ENCODE measurements around the gene PLEKHG2. TPM values are rescaled to one million over a fixed set of nuclear protein-coding genes. Genes with fewer than 3 reads are reported as not detected.

Gene PLEKHG2
- total RNA-seq, 1 donor from 2014 or later, result 172 TPM

DNA sequence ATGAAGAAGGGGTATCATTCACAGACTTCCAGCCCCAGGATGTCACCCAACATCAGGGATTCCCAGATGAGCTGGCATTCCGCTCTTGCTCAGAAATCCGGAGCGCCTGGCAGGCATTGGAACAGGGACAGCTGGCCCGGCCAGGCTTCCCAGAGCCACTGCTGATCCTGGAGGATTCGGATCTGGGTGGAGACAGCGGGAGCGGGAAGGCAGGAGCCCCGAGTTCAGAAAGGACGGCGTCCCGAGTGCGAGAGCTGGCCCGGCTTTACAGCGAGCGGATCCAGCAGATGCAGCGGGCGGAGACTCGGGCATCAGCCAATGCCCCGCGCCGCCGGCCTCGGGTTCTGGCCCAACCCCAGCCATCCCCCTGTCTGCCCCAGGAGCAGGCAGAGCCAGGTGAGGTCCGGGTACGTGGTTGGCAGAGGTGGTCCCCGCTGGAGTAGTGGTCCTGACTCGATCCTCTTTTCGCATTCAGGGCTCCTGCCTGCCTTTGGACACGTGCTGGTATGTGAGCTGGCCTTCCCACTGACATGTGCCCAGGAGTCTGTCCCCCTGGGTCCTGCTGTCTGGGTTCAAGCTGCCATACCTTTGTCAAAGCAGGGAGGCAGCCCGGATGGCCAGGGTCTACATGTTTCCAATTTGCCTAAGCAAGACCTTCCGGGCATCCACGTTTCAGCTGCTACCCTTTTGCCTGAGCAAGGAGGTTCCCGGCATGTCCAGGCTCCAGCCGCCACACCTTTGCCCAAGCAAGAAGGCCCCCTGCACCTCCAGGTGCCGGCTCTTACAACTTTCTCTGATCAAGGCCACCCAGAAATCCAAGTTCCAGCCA lies 11.0 kb downstream of the PLEKHG2 start:
- peaks cover 9% of the 10 kb centered on the region for H3K27me3 Mint-ChIP-seq (ENCODE audit: unreplicated experiment)
- no peak for DNase-seq (ENCODE audit: low spot score)
- H3K4me1 Mint-ChIP-seq (ENCODE audit: unreplicated experiment), result no peaks in the 10 kb centered on the region
- no peak for TF ChIP-seq CTCF (IDR thresholded peaks at IDR 0.05; ENCODE audit: unreplicated experiment)
- peaks cover 51% of the 10 kb centered on the region for H3K36me3 Mint-ChIP-seq (ENCODE audit: low read depth, unreplicated experiment)
- H3K27ac Mint-ChIP-seq (ENCODE audit: unreplicated experiment), result no peak overlapping the region
- H3K4me3 Mint-ChIP-seq (ENCODE audit: unreplicated experiment), result peak overlapping the region; percentile 79
- no peaks in the 10 kb centered on the region for H3K9me3 Mint-ChIP-seq (ENCODE audit: unreplicated experiment)

DNA sequence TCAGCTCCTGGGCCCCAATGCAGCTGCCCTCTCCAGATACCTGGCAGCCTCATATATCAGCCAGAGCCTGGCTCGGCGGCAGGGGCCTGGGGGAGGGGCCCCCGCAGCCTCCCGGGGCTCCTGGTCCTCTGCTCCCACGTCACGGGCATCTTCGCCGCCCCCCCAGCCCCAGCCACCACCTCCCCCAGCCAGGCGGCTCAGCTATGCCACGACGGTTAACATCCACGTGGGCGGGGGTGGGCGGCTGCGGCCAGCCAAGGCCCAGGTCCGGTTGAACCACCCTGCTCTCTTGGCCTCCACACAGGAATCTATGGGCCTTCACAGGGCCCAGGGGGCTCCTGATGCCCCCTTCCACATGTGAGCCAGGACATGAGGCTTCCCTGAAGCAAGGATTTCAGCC lies 12.5 kb downstream of the PLEKHG2 start:
- Mint-ChIP-seq H3K36me3 (ENCODE audit: low read depth, unreplicated experiment) (peaks cover 44% of the 10 kb centered on the region), H3K4me3 (ENCODE audit: unreplicated experiment) (no peak overlapping the region), H3K9me3 (ENCODE audit: unreplicated experiment) (no peaks in the 10 kb centered on the region), H3K27ac (ENCODE audit: unreplicated experiment) (no peak overlapping the region), H3K27me3 (ENCODE audit: unreplicated experiment) (peaks cover 9% of the 10 kb centered on the region), H3K4me1 (ENCODE audit: unreplicated experiment) (no peaks in the 10 kb centered on the region)
- no peak for TF ChIP-seq CTCF (IDR thresholded peaks at IDR 0.05; ENCODE audit: unreplicated experiment)
- DNase-seq (ENCODE audit: low spot score), result no peak

DNA sequence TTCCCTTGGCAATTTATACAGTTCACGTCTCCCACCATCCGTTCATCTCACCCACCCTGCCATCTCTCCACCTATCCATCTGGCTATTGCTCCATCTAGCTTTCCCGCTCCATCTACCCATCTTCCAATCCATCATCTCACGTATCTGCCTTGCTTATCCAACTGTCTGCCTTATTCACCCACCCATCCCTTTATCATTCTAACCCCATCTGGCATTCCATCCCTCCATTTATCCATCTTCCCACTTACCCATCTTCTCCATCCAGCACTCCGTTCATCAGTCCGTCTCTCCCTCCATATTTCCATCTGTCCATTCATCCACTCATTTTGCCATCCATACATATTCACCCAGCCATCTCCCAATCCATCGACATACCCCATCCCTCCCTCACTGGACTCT lies 13.3 kb downstream of the PLEKHG2 start:
- Mint-ChIP-seq H3K4me1 (ENCODE audit: unreplicated experiment) (no peaks in the 10 kb centered on the region), H3K27ac (ENCODE audit: unreplicated experiment) (no peak overlapping the region)

DNA sequence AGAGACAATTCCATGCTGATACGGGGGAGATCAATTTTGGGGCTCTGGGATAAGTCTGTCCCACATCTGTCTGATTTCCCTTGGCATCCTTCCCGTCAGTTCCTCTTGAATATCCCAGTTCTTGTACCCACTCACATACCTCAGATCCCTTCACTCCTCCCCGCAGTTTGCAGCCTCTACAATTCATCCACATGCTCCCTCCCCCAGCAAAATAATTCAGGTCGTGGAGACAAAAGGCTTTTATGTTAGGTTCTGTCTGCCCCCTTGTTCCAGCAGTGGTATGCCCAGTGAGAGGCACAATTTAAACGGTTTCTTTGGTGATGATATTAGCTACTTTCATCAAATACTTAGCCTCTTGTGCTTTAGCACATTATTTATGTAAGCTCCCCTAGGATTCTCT lies 13.7 kb downstream of the PLEKHG2 start:
- no peaks in the 10 kb centered on the region for H3K9me3 Mint-ChIP-seq (ENCODE audit: unreplicated experiment)
- H3K27ac Mint-ChIP-seq (ENCODE audit: unreplicated experiment), result no peak overlapping the region
- no peak for TF ChIP-seq CTCF (IDR thresholded peaks at IDR 0.05; ENCODE audit: unreplicated experiment)
- peaks cover 36% of the 10 kb centered on the region for H3K36me3 Mint-ChIP-seq (ENCODE audit: low read depth, unreplicated experiment)
- no peaks in the 10 kb centered on the region for H3K4me1 Mint-ChIP-seq (ENCODE audit: unreplicated experiment)
- H3K27me3 Mint-ChIP-seq (ENCODE audit: unreplicated experiment), result peaks cover 14% of the 10 kb centered on the region
- peak overlapping the region; percentile 5 for H3K4me3 Mint-ChIP-seq (ENCODE audit: unreplicated experiment)
- no peak for DNase-seq (ENCODE audit: low spot score)

More for the DNA sequence above, 13.3 kb downstream of the PLEKHG2 start:
- H3K27me3 Mint-ChIP-seq (ENCODE audit: unreplicated experiment), result peaks cover 14% of the 10 kb centered on the region
- H3K9me3 Mint-ChIP-seq (ENCODE audit: unreplicated experiment), result no peaks in the 10 kb centered on the region
- TF ChIP-seq CTCF (IDR thresholded peaks at IDR 0.05; ENCODE audit: unreplicated experiment), result no peak
- peak overlapping the region; percentile 5 for H3K4me3 Mint-ChIP-seq (ENCODE audit: unreplicated experiment)
- peaks cover 38% of the 10 kb centered on the region for H3K36me3 Mint-ChIP-seq (ENCODE audit: low read depth, unreplicated experiment)
- no peak for DNase-seq (ENCODE audit: low spot score)

GRCh38 chr19:39427707-39428106 lies 15.2 kb downstream of the PLEKHG2 start:
- no peaks in the 10 kb centered on the region for H3K9me3 Mint-ChIP-seq (ENCODE audit: unreplicated experiment)
- peaks cover 29% of the 10 kb centered on the region for H3K36me3 Mint-ChIP-seq (ENCODE audit: low read depth, unreplicated experiment)
- no peak overlapping the region for H3K4me3 Mint-ChIP-seq (ENCODE audit: unreplicated experiment)
- H3K27ac Mint-ChIP-seq (ENCODE audit: unreplicated experiment), result no peak overlapping the region
- no peak for TF ChIP-seq CTCF (IDR thresholded peaks at IDR 0.05; ENCODE audit: unreplicated experiment)
- H3K27me3 Mint-ChIP-seq (ENCODE audit: unreplicated experiment), result peaks cover 12% of the 10 kb centered on the region
- no peaks in the 10 kb centered on the region for H3K4me1 Mint-ChIP-seq (ENCODE audit: unreplicated experiment)
- DNase-seq (ENCODE audit: low spot score), result no peak
